ENCODE measurements around the gene PTPRH.

GRCh38 chr19:55241143-55241934, 32.0 kb upstream of the PTPRH start:
- TF ChIP-seq CTCF (IDR thresholded peaks at IDR 0.05): no peak
- no peak for TF ChIP-seq ZFX (IDR thresholded peaks at IDR 0.05; ENCODE audit: borderline replicate concordance)
